HG03039 (cell line): Measurements from ENCODE around the gene SPAG6.

Experiments
- ATAC-seq: cut with Tn5 transposase; IDR thresholded peaks from one replicate; pipeline ENCODE4 v1.9.1; 2021; ENCODE audit warnings: mild to moderate bottlenecking, moderate library complexity; ENCODE audit not compliant: unreplicated experiment

Gene SPAG6

GRCh38 chr10:22321924-22322640, 23.2 kb upstream of the SPAG6 start:
- ATAC-seq = no peak

DNA sequence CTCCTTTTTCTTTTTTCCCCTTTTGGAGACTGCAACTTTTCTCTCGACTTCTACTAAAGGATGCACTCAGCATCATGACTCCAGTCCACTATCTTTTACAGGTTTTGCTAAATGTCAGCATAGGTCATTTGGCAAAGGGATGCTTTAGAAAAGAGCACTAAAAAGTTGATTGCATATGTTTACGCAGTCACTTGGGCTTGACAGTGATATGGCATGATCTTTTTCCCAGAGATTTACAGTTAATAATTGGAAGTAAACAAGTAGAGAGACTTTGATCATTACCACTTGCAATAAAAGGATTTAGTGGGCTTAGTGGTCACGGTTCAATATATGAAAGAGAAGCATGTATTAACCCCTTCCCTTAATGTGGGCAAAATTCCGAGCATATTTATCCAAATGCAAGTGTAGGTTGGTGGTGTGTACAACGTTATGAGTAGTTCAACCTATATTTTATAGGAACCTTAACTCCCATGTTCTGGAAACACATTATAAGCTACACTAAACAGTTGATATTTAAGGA, 22.6 kb upstream of the SPAG6 start:
- ATAC-seq = no peak

DNA sequence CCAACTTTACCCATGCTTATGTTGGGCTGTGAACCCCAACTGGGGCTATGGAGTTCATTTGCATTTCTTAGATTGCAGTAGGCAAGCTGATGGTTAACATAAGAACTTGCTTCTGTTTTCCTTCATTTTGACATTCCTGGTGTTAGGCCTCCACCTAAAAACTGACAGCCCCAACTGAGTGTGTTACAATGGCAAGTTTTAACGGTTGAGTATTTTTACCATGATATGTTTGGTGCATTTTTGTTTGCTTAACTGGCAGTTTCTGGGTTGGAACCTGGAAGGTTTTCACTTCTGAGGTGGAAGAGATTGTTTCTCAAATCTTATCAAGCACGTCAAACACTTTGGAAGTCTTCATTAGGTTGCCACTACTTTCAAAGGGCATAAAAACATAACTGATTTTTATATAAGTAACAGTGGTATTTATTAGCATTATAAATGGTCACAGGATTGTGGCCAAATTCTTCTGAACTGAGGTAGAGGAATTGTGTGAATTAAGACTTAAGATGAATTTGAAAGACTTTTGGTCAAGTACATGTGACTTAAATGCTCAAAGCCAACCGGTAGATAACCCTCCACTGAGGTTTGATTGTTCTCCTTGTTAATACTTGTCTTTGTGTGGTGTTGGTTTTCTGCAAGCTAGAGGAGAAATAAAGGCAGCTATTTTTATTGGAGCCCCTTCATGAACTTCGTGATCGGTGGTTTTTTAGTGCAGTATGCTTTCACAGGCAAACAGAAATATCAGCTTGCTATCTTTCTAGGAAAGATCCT, 21.6 kb upstream of the SPAG6 start:
- ATAC-seq = no peak

DNA sequence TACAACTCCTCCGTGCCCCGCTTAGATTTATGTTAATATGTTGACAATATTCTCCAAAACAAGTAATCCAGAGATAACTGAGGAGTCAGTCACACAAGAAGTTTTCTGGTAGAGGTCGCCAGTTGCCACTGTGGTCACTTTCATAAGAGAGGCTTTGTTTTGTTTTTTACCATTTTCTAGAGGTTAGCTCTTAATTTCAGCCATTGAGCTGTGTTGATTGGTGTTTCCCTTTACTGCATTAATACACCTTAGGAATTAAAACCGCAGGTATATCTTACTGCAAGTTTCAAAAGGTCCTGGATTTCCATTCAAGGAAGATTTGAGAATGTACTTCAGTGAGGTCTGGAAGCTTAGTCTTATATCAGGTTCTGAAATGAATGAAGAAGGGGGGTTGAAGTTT, 20.9 kb upstream of the SPAG6 start:
- ATAC-seq = no peak

- ATAC-seq = no peak
These were observed 20.4 kb upstream of the SPAG6 start for GRCh38 chr10:22324893-22325271.

DNA sequence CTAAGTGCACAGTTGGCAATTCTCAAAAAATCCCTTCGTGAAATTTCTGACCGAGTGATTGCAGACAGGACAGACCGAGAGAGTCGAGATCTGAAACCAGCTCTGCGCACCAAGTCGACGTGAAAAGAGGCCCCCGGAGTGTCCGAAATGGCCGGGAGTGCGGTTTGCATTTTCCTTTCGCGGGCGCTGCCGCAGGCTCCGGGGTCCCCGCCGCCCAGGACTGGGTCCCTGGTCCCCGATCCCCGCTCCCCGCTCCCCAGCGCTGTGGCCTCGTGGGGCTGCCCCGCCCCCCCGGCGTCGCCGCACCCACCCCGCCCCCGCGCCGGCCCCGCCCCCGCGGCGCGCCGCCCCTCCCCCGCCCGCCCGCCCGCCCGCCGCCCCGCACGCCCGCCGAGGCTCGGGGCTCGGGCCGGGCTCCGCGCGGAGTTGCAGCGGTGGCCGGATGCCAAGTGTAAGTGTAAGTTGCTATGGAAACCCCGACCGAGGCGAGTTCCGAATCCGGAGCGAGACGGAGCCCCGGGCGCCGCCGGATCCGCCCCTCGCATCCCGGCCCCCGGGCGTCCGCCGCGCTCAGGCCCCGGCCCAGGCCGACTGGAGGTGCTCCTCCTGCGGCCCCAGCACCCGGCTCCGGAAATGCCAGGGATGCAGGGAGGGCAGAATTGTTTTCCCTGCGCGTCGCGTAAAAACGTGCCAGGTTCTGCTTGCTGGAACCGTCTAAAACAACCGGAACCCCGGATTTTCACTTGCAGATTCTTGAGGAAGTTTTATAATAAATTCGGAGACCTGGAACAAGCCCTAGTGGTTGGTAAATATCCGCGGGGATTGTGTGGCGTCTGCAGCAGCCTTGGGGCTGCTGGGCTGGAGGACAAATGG, 19.8 kb upstream of the SPAG6 start:
- ATAC-seq = peak; percentile 30

DNA sequence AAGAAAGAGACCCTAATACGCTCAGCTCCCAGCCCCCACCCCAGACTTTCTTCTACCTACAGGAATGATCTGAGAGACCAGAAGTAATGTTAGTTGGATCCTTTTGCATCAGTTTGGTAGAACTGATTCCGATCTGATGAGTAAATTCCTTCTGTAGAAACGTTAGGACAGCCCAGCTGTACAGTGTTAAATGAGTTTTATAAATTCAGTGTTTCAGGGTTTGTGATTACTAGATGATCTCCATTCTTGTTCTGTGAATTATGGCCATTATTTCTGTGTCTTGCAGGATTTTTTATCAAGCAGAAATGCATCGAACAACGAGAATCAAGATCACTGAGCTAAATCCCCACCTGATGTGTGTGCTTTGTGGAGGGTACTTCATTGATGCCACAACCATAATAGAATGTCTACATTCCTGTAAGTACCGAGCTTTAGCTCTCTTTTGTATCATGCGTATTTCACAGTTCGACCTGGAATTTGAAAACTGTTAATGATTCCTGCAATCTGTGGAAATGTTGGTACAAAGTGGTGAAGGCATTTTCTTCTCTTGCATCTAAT, 19.1 kb upstream of the SPAG6 start:
- ATAC-seq = no peak

GRCh38 chr10:22329150-22329549, 16.1 kb upstream of the SPAG6 start:
- no peak for ATAC-seq

- no peak for ATAC-seq
These were observed 13.1 kb upstream of the SPAG6 start for GRCh38 chr10:22332116-22332692.

DNA sequence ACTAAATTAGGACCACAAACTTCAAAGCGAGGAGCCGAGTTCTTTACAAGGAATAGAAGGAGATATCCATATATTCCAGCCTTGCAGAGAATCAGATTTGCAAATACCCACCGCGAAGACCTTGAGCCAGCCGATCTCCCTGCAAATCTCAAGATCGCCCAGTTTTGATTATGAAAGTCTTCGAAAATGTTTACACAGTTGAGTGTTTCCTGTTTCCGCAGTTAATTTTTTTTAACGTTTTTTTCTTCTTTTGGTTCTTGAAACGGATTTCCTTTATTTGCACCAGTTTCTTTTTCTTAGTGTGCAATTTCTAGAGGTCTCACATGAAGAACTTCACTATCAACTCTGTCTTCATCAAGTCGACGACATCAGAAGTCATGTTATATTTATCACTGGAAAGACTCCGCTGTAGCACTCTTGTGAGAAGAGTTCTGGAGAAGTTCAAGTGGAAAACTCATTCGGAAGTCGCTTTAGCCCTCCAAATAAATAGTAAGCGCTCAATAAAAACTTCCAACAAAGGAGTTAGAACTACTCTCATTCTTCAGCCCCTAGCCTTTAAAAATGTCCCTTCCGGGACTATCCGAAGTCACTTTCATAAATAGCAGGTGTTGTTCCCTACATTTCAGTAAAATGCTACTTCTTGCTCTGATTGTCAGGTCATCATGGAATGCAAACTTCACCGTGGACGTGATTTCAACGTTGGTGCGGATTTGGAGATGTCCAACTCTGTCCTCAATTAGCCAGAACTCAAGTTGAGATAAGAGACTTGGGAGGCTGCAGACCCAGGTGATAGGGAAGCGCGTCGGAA, 11.9 kb upstream of the SPAG6 start:
- ATAC-seq = no peak

DNA sequence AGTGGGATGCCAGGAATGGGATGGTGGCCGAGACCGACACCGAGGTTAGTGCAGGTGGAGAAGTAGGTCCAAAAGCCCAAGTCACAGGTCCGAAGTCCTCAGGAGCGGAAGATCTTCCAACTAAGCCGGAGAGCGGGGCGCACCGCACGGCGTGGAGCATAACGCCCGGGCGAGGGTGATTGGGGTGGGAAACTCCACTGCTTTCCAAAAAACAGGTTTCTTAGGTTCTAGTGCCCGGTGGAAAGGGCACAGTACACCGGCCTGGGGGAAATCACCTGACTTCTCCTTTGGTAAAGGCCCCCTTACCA, 11.4 kb upstream of the SPAG6 start:
- ATAC-seq = no peak

DNA sequence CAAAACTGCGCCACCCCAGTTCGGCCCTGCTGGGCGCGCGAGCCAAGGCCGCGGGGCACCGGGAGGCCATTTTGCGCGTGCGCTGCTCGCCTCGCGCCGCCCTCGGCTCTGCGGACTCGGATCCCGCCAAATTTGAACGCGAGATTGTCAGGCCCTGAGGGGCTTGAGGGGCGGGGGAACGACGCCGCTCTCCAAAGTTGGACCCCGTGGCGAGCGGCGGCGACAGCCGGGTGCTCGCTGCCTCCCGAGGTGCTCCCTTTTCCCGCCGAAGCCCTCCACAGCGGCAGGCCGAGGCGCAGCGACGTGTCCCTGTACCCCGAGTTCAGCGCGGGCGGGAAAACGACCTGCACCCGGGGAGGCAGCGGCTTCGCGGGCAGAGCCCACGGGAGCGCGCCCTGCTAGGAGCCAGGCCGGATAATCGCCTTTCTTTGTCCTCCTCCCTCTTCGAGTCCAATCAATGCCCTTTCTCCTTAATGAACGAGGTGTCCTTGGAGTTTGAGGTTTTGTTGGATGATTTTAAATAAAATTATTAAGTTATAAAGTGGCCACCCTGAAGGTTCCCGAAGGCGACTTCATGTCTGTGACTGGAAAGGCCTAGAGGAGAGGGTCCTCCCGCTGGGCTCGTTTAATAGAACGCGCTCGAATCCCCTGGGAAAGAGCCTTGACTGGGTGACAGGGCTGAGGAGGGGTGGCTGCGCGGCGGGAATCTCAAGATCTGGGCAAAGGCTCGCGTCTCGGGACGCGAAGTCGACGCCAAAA, 10.7 kb upstream of the SPAG6 start:
- no peak for ATAC-seq

DNA sequence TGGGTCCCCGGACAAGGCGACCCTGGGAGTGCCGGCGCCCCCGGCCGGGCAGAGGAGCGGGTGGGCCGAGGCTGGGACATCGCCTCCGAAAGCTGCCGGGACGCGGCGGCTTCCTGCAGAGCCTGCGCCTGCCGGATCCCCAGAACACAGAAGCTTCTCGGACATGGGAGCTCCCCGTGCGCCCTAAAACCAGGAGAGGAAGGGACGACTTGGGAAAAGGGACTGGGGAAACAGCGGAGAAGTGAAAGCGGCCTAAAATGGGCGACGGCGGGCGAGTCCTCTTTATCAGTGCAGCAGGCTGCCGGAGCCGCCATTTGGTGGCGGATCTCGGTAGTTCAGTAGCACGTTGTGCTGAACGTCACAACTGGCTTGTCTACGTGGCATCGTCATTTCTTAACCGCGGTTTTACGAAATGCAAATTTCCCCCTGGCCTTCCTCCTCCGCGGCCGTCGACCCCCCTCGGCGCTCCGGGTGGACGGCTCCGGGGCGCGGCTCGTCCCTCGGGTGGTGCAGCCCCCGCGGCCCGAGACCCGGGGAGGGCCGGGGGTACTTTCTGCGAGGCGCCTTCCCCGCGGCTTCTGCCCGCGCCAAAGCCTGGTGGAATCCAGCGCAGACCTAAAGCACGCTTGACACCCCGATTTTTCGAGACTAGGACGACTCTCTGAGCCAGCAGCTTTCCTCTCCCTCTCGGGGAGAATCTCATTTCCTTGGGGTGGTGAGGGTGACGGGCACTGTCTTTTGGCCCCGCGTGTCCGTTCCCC, 9.9 kb upstream of the SPAG6 start:
- peak; percentile 55 for ATAC-seq

GRCh38 chr10:22338185-22338900, 7.0 kb upstream of the SPAG6 start:
- ATAC-seq = no peak

DNA sequence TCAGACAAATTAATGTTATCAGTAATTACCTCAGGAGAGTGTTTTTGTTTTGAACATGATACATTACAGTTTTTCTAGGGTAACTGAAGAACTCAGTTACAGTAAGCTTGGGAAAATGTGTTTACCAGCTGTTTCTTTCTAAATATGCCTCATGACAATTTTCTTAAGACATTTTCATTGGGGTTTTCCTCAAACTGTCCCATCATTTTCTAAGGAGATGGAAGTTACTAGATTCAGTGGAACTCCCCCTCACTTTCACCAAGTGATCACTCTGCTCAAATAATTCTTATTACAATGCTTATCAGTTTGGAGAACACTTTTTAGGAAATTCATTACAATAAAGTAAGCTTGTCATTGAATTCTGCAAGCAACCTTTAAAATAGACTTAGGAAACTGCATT, 6.4 kb upstream of the SPAG6 start:
- ATAC-seq = no peak

- no peak for ATAC-seq
These were observed 5.5 kb upstream of the SPAG6 start for GRCh38 chr10:22339761-22340328.

DNA sequence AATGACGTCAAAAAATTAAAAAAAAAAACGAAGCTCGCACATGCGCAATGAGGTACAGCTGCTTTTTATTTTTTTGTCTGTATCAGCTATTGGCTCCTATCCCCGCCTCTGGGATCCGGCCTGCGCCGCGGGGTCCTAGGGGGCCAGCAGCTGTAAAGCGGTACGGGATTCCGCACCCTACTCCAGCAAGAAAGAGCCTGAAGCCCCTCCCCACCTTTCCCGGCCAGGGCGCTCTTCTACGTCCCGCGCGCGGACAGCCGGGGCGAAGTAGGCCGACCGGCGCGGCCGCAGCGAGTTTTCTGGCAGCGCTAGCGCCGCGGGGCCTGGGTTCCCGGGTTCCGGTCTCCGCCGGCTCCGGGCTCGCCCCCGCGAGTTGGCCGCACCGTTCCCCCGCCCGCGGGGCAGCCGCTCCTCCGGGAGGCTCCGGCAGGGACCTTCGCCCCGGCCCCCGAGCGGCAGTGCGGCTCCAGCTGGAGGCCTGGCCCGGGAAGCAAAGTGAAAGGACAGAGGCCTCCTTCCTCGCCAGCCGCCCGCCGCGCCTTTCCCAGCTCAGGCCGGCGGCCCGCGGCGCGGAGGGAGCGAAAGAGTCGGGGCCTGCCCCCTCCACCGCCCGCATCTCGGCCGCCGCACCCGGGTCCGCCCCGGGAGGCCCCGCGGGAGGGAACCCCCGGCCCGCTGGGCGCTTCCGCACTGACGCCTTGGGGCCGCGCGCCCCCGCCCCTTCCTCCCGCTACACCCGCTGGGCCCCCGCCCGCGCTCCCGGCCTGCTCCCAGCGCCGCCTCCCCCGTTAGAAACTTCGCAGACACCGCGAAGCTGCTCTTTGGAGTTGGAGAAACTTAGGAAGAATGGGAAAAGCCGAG, 4.7 kb upstream of the SPAG6 start:
- peak; percentile 42 for ATAC-seq
